Peyer's patch (tissue), 4 donors: ENCODE results near the gene MAP1A. TPM values are rescaled to one million over a fixed set of nuclear protein-coding genes. Genes with fewer than 3 reads are reported as not detected.

Source experiments
- DNase-seq, 3 donors: peaks; one replicate each; pipeline ENCODE4 v3.0.0-alpha.2; 2017 to 2019
- H3K27ac ChIP-seq, 4 donors: fragments of 200-600 bp; sonication (generic); one replicate each; pipeline ENCODE4 v1.5.1; 2016 to 2019
- H3K27me3 ChIP-seq, 2 donors: fragments of 200-600 bp; sonication (generic); one replicate each; pipeline ENCODE4 v1.5.1; 2019
- H3K36me3 ChIP-seq, 3 donors: fragments of 200-600 bp; sonication (generic); one replicate each; pipeline ENCODE4 v1.5.1; 2016 to 2019
- H3K4me1 ChIP-seq, 4 donors: fragments of 200-600 bp; sonication (generic); one replicate each; pipeline ENCODE4 v1.5.1; 2016 to 2019
- H3K4me3 ChIP-seq, 4 donors: fragments of 200-600 bp; sonication (generic); 1 replicate in 3 of 4; 2 replicates in 1 of 4; pipeline ENCODE4 v1.5.1; 2016 to 2019; ENCODE audit warnings: mild to moderate bottlenecking in 1 of 4
- H3K9me3 ChIP-seq, 4 donors: fragments of 200-600 bp; sonication (generic); one replicate each; pipeline ENCODE4 v1.5.1; 2016 to 2019; ENCODE audit warnings: mild to moderate bottlenecking in 1 of 4
- POLR2A ChIP-seq, 2 donors: fragments of 450-650 bp; IDR thresholded peaks; one replicate each; pipeline ENCODE4 v1.5.1; 2017; ENCODE audit warnings: antibody characterized with exemption in 2 of 2, mild to moderate bottlenecking in 2 of 2, moderate library complexity in 2 of 2
- total RNA-seq, 4 donors: library from RNA; depleted of rRNA; stranded (reverse); fragments of >200 nt; gene quantifications; one replicate each; pipeline ENCODE4 v1.1.0, GENCODE V29; 2016
- TF ChIP-seq, protein P1 (sequence below), 6 experiments: fragments of 450-650 bp in 4 of 6; fragments of 200-600 bp in 2 of 6; sonication (generic) in 1 of 6; IDR thresholded peaks; one replicate each; pipeline ENCODE4 v1.5.1; 2017 to 2019; ENCODE audit warnings: antibody characterized with exemption in 6 of 6, mild to moderate bottlenecking in 3 of 6, moderate library complexity in 1 of 6

The MAP1A gene
- total RNA-seq, 4 donors from 2014 or later, result 1.2 to 14.9 (median 4.4) TPM

- DNase-seq, result no peak
- peaks cover 0 to 11% (median 0%) of the 10 kb centered on the region in 3 donors for H3K36me3 ChIP-seq
- no peaks in the 10 kb centered on the region for H3K9me3 ChIP-seq
- peak overlapping the region; percentile 7 to 47 (median 25) for H3K4me3 ChIP-seq
- peaks cover 0 to 29% (median 0%) of the 10 kb centered on the region in 4 donors for H3K4me1 ChIP-seq
- TF ChIP-seq, protein P1, sequence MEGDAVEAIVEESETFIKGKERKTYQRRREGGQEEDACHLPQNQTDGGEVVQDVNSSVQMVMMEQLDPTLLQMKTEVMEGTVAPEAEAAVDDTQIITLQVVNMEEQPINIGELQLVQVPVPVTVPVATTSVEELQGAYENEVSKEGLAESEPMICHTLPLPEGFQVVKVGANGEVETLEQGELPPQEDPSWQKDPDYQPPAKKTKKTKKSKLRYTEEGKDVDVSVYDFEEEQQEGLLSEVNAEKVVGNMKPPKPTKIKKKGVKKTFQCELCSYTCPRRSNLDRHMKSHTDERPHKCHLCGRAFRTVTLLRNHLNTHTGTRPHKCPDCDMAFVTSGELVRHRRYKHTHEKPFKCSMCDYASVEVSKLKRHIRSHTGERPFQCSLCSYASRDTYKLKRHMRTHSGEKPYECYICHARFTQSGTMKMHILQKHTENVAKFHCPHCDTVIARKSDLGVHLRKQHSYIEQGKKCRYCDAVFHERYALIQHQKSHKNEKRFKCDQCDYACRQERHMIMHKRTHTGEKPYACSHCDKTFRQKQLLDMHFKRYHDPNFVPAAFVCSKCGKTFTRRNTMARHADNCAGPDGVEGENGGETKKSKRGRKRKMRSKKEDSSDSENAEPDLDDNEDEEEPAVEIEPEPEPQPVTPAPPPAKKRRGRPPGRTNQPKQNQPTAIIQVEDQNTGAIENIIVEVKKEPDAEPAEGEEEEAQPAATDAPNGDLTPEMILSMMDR (IDR thresholded peaks at IDR 0.05), result no peak
- no peak for TF ChIP-seq POLR2A (IDR thresholded peaks at IDR 0.05)
- H3K27ac ChIP-seq, result peak overlapping the region in 3 of 4 donors; percentile 26 to 80 (median 49)
- H3K27me3 ChIP-seq, result no peaks in the 10 kb centered on the region
Measured at GRCh38 chr15:43518197-43518761, 871 bp downstream of the MAP1A start.

DNA sequence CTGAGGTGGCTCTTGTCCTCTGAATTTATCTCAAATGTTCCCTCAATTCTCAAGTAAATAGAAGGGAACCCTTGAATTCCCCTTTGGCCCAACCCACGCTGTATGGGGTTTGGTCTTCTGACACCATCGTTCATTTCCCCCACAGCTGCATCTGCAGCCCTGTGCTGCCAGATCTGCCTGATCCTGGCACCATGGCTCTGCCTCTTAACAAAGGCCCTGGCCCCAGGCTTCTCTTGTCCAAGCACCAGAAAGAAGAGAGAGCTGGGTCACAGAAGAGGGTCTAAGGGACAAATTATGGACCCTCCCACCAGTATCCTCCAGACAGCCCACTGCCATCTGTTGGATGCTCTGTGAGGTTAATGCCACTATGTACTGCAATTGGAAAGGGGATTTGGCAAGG is 1.8 kb downstream of the MAP1A start:
- Histone ChIP-seq H3K36me3 (peaks cover 0 to 11% (median 0%) of the 10 kb centered on the region in 3 donors), H3K4me1 (peaks cover 0 to 28% (median 0%) of the 10 kb centered on the region in 4 donors), H3K27me3 (no peaks in the 10 kb centered on the region), H3K27ac (no peak overlapping the region), H3K4me3 (no peak overlapping the region), H3K9me3 (no peaks in the 10 kb centered on the region)
- no peak for DNase-seq
- TF ChIP-seq, protein P1 (IDR thresholded peaks at IDR 0.05), result no peak
- no peak for TF ChIP-seq POLR2A (IDR thresholded peaks at IDR 0.05)

- peaks cover 0 to 24% (median 0%) of the 10 kb centered on the region in 4 donors for H3K4me1 ChIP-seq
- H3K27me3 ChIP-seq, result no peaks in the 10 kb centered on the region
- TF ChIP-seq, protein P1 (IDR thresholded peaks at IDR 0.05), result no peak
- no peak for TF ChIP-seq POLR2A (IDR thresholded peaks at IDR 0.05)
- no peak overlapping the region for H3K27ac ChIP-seq
- H3K36me3 ChIP-seq, result peaks cover 0 to 11% (median 0%) of the 10 kb centered on the region in 3 donors
- no peak for DNase-seq
- H3K9me3 ChIP-seq, result no peaks in the 10 kb centered on the region
- H3K4me3 ChIP-seq, result no peak overlapping the region
Measured at GRCh38 chr15:43520138-43520537, 2.7 kb downstream of the MAP1A start.

DNA sequence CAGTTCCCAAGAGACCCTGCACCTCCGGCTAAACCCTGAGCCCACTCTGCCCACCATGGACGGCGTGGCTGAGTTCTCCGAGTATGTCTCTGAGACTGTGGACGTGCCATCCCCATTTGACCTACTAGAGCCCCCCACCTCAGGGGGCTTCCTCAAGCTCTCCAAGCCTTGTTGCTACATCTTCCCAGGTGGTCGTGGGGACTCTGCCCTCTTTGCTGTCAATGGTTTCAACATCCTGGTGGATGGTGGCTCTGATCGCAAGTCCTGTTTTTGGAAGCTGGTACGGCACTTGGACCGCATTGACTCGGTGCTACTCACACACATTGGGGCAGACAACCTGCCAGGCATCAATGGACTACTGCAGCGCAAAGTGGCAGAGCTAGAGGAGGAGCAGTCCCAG is 4.0 kb downstream of the MAP1A start:
- Histone ChIP-seq H3K36me3 (peaks cover 0 to 11% (median 0%) of the 10 kb centered on the region in 3 donors), H3K4me1 (peaks cover 0 to 22% (median 0%) of the 10 kb centered on the region in 4 donors), H3K27ac (no peak overlapping the region), H3K27me3 (no peaks in the 10 kb centered on the region), H3K4me3 (no peak overlapping the region), H3K9me3 (no peaks in the 10 kb centered on the region)
- no peak for DNase-seq
- TF ChIP-seq, protein P1 (IDR thresholded peaks at IDR 0.05), result no peak
- TF ChIP-seq POLR2A (IDR thresholded peaks at IDR 0.05), result no peak

- TF ChIP-seq, protein P1 (IDR thresholded peaks at IDR 0.05), result no peak
- no peak for TF ChIP-seq POLR2A (IDR thresholded peaks at IDR 0.05)
- DNase-seq, result no peak
- no peak overlapping the region for H3K4me3 ChIP-seq
- H3K4me1 ChIP-seq, result peaks cover 0 to 14% (median 0%) of the 10 kb centered on the region in 4 donors
- H3K9me3 ChIP-seq, result no peaks in the 10 kb centered on the region
- peaks cover 0 to 11% (median 0%) of the 10 kb centered on the region in 3 donors for H3K36me3 ChIP-seq
- H3K27me3 ChIP-seq, result no peaks in the 10 kb centered on the region
- no peak overlapping the region for H3K27ac ChIP-seq
Measured at GRCh38 chr15:43522247-43522646, 4.8 kb downstream of the MAP1A start.
